Loucy (cell line): ENCODE results near the gene PHOSPHO1.

Source experiments
- H2AFZ ChIP-seq: fragments of 200-600 bp; sonication (generic); 2 replicates; pipeline ENCODE4 v1.6.0; 2016; ENCODE audit warnings: antibody characterized with exemption, mild to moderate bottlenecking, low read length, moderate library complexity
- H3F3A ChIP-seq: fragments of 200-600 bp; 2 replicates; pipeline ENCODE4 v1.6.0; 2016; ENCODE audit warnings: antibody characterized with exemption, low read depth, mild to moderate bottlenecking
- H3K27me3 ChIP-seq: fragments of 200-600 bp; sonication (generic); 2 replicates; pipeline ENCODE4 v1.6.1; 2014; ENCODE audit warnings: low read length, mild to moderate bottlenecking; ENCODE audit not compliant: insufficient read depth, poor library complexity, severe bottlenecking
- H3K36me3 ChIP-seq: fragments of 200-600 bp; sonication (generic); 2 replicates; pipeline ENCODE4 v1.6.1; 2016; ENCODE audit warnings: low read length; ENCODE audit not compliant: insufficient read depth
- H3K4me1 ChIP-seq: fragments of 200-600 bp; sonication (generic); 2 replicates; pipeline ENCODE4 v1.5.1; 2014; ENCODE audit warnings: low read length, mild to moderate bottlenecking; ENCODE audit not compliant: insufficient read depth, poor library complexity, severe bottlenecking
- H3K4me2 ChIP-seq: fragments of 200-600 bp; sonication (generic); 2 replicates; pipeline ENCODE4 v1.6.0; 2014; ENCODE audit warnings: antibody characterized with exemption, low read length, low read depth, mild to moderate bottlenecking; ENCODE audit not compliant: poor library complexity, severe bottlenecking
- H3K4me3 ChIP-seq: fragments of 200-600 bp; sonication (generic); 2 replicates; pipeline ENCODE4 v1.5.1; 2014; ENCODE audit warnings: low read length, mild to moderate bottlenecking, mixed read lengths; ENCODE audit not compliant: poor library complexity, severe bottlenecking
- H3K79me2 ChIP-seq: fragments of 200-600 bp; sonication (generic); 2 replicates; pipeline ENCODE4 v1.6.1; 2014; ENCODE audit warnings: low read length; ENCODE audit not compliant: insufficient read depth
- H3K9ac ChIP-seq: fragments of 200-600 bp; sonication (generic); 2 replicates; pipeline ENCODE4 v1.6.0; 2014; ENCODE audit warnings: mild to moderate bottlenecking, low read depth, low read length, moderate library complexity; ENCODE audit not compliant: poor library complexity, severe bottlenecking
- H3K9me2 ChIP-seq: fragments of 200-600 bp; sonication (generic); replicated peaks from 2 replicates; pipeline ENCODE4 v1.6.1; 2016; ENCODE audit warnings: low read depth, low read length, mixed read lengths
- H3K9me3 ChIP-seq: fragments of 200-600 bp; sonication (generic); 2 replicates; pipeline ENCODE4 v1.6.1; 2014; ENCODE audit warnings: mild to moderate bottlenecking, antibody characterized with exemption, low read length, low read depth; ENCODE audit not compliant: insufficient read depth
- H4K20me1 ChIP-seq: fragments of 200-600 bp; sonication (generic); 2 replicates; pipeline ENCODE4 v1.6.0; 2014; ENCODE audit warnings: antibody characterized with exemption, low read length, mild to moderate bottlenecking; ENCODE audit not compliant: insufficient read depth, poor library complexity, severe bottlenecking
- CTCF ChIP-seq: fragments of 200-600 bp; sonication (generic); conservative IDR thresholded peaks from 2 replicates; pipeline ENCODE4 v1.5.1; 2014; ENCODE audit warnings: mild to moderate bottlenecking, antibody characterized with exemption, low read length
- EZH2phosphoT487 ChIP-seq: fragments of 200-600 bp; IDR thresholded peaks from 2 replicates; pipeline ENCODE4 v1.6.1; 2018; ENCODE audit warnings: antibody characterized with exemption, mild to moderate bottlenecking, moderate library complexity, borderline replicate concordance

The PHOSPHO1 gene

GRCh38 chr17:49194297-49194607 lies 36.3 kb downstream of the PHOSPHO1 start:
- Histone ChIP-seq H4K20me1 (no peaks in the 10 kb centered on the region), H3K9me2 (no peaks in the 10 kb centered on the region), H3F3A (peaks cover 10% of the 10 kb centered on the region; the same call in 1 of the 2 replicates), H3K4me1 (peaks cover 9% of the 10 kb centered on the region), H3K4me2 (no peak overlapping the region), H3K79me2 (no peaks in the 10 kb centered on the region), H3K4me3 (no peak overlapping the region), H3K9me3 (no peaks in the 10 kb centered on the region), H2AFZ (no peak overlapping the region), H3K36me3 (no peaks in the 10 kb centered on the region), H3K27me3 (no peaks in the 10 kb centered on the region), H3K9ac (no peak overlapping the region)
- TF ChIP-seq EZH2phosphoT487 (no peak), CTCF (no peak)

GRCh38 chr17:49193513-49194296 lies 36.9 kb downstream of the PHOSPHO1 start:
- Histone ChIP-seq H3K4me1 (peaks cover 9% of the 10 kb centered on the region), H3K9ac (peak overlapping the region; percentile 68), H3K36me3 (no peaks in the 10 kb centered on the region), H4K20me1 (no peaks in the 10 kb centered on the region), H3K9me3 (no peaks in the 10 kb centered on the region), H3K27me3 (no peaks in the 10 kb centered on the region), H3K79me2 (no peaks in the 10 kb centered on the region), H2AFZ (no peak overlapping the region), H3F3A (peaks cover 10% of the 10 kb centered on the region; the same call in 1 of the 2 replicates), H3K9me2 (no peaks in the 10 kb centered on the region), H3K4me2 (peak overlapping the region; percentile 80), H3K4me3 (peak overlapping the region; percentile 85)
- TF ChIP-seq EZH2phosphoT487 = no peak
- no peak for TF ChIP-seq CTCF

- Histone ChIP-seq H2AFZ (peak overlapping the region; percentile 89), H3K27me3 (no peaks in the 10 kb centered on the region), H3K4me1 (peaks cover 9% of the 10 kb centered on the region), H4K20me1 (no peaks in the 10 kb centered on the region), H3K9me2 (no peaks in the 10 kb centered on the region), H3K4me3 (peak overlapping the region; percentile 85), H3K9ac (peak overlapping the region; percentile 95), H3K4me2 (peak overlapping the region; percentile 80), H3K36me3 (no peaks in the 10 kb centered on the region), H3K79me2 (no peaks in the 10 kb centered on the region), H3K9me3 (no peaks in the 10 kb centered on the region), H3F3A (peaks cover 10% of the 10 kb centered on the region; the same call in 1 of the 2 replicates)
- TF ChIP-seq EZH2phosphoT487 (no peak), CTCF (peak; percentile 50)
These were observed 38.5 kb downstream of the PHOSPHO1 start for GRCh38 chr17:49191917-49192741.
